HG03196 (cell line): ENCODE results near the gene MISP.

ENCODE experiments used
- ATAC-seq: cut with Tn5 transposase; IDR thresholded peaks from one replicate; pipeline ENCODE4 v1.9.1; 2021; ENCODE audit not compliant: unreplicated experiment

Gene MISP

DNA sequence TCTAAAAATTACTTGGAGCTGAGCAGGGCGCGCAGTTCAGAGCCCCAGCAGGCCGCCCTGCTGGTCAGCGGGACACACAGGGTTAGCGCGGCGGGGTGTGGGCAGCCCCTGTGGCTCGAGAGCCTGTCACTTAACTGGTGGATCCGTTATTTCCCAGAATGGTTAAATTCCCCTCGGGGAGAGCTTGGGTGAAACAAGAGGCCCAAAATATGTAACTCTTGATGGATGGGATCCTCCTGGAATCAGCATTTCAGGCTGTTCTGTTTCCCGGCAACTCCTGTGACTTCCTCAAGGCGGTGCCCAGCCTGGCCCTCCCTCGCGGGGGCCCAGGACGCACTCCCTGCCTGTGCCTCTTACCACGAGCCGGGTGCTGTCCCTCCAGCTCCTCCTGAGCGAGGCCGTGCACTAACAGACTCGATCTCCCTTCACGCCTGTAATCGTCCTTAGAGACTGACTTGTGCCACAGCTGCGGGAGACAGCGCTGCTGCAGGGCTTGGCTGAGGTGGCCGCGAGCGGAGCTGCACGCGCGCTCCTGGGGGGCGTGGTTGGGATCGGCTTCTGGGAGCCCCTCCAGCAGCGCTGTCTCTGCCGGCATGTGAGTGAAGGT is 56.0 kb downstream of the MISP start:
- no peak for ATAC-seq

- ATAC-seq: no peak
Observed at GRCh38 chr19:807627-808422, 56.9 kb downstream of the MISP start.

DNA sequence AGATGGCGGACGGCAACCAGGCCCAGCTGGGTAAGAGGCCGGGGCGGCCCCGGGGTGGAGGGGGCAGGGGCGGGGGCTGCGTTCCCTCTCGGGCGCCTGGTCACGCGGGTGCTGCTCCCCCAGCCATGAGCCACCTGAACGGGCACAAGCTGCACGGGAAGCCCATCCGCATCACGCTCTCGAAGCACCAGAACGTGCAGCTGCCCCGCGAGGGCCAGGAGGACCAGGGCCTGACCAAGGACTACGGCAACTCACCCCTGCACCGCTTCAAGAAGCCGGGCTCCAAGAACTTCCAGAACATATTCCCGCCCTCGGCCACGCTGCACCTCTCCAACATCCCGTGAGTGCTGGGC is 57.5 kb downstream of the MISP start:
- ATAC-seq: no peak

DNA sequence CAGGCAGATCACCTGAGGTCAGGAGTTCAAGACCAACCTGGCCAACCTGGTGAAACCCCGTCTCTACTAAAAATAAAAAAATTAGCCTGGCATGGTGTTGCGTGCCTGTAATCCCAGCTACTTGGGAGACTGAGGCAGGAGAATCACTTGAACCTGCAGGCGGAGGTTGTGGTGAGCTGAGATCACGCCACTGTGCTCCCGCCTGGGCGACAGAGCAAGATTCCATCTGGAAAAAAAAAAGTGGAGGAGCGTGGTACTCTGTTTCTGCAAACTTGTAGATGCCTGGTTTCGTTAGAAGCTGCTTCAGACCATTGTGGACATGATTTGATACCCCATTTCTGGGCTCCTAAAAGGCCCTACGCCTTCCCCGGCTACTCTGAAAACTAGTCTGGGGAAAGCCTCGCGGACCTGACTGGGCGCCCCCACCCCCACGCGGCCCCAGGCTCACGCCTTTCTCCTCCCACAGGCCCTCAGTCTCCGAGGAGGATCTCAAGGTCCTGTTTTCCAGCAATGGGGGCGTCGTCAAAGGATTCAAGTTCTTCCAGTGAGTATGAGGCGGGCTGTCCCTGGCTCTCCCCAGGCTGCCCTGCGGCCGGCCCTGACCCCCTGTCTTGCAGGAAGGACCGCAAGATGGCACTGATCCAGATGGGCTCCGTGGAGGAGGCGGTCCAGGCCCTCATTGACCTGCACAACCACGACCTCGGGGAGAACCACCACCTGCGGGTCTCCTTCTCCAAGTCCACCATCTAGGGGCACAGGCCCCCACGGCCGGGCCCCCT is 59.4 kb downstream of the MISP start:
- ATAC-seq: no peak

DNA sequence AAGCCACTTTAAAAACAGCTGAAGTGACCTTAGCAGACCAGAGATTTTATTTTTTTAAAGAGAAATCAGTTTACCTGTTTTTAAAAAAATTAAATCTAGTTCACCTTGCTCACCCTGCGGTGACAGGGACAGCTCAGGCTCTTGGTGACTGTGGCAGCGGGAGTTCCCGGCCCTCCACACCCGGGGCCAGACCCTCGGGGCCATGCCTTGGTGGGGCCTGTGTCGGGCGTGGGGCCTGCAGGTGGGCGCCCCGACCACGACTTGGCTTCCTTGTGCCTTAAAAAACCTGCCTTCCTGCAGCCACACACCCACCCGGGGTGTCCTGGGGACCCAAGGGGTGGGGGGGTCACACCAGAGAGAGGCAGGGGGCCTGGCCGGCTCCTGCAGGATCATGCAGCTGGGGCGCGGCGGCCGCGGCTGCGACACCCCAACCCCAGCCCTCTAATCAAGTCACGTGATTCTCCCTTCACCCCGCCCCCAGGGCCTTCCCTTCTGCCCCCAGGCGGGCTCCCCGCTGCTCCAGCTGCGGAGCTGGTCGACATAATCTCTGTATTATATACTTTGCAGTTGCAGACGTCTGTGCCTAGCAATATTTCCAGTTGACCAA is 60.1 kb downstream of the MISP start:
- no peak for ATAC-seq

DNA sequence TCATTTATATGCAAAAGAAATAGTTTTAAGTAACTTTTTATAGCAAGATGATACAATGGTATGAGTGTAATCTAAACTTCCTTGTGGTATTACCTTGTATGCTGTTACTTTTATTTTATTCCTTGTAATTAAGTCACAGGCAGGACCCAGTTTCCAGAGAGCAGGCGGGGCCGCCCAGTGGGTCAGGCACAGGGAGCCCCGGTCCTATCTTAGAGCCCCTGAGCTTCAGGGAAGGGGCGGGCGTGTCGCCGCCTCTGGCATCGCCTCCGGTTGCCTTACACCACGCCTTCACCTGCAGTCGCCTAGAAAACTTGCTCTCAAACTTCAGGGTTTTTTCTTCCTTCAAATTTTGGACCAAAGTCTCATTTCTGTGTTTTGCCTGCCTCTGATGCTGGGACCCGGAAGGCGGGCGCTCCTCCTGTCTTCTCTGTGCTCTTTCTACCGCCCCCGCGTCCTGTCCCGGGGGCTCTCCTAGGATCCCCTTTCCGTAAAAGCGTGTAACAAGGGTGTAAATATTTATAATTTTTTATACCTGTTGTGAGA is 60.7 kb downstream of the MISP start:
- no peak for ATAC-seq

DNA sequence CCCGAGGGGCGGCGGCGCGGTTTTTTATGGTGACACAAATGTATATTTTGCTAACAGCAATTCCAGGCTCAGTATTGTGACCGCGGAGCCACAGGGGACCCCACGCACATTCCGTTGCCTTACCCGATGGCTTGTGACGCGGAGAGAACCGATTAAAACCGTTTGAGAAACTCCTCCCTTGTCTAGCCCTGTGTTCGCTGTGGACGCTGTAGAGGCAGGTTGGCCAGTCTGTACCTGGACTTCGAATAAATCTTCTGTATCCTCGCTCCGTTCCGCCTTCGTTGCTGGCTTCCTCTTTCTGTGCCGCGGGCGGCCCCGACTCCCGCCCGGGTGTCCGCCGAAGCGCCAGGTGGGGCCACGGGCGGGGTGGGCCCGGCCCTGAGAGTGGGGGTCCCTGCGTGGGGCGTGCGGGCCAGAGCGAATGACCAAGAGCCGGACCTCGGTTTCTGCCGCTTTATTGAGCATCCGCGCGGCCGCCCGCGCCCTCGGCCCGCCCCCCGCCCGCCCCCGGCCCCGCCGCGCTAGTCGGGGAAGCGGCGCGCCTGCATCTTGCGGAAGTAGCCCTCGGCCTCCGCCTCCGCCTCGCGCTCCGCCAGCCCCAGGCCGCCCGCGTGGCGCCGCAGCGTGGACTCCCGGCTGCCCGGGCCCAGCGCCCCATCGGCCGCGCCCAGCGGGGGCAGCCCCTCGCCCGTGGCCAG is 61.3 kb downstream of the MISP start:
- ATAC-seq: no peak

DNA sequence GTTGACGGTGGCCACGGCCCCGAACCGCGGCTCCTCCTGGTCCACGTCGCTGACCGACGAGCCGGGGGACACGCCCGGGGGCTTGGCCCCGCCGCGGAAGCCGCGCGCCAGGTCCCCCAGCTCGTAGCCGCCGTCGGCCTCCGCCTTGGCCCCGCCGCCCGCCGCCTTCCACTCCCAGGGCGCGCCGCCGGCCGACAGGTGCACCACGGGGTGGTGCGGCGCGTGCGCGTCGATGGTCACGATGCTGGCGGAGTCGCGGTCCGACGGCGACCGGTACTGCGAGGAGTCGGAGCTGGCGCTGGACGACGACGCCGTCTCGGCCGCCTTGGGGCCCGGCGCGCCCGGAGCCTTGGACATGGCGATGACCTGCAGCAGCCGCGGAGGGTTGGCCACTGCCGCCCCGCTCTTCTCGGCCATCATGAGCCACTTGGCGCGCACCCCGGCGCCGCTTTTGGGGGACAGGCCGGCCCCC is 61.9 kb downstream of the MISP start:
- ATAC-seq: no peak

DNA sequence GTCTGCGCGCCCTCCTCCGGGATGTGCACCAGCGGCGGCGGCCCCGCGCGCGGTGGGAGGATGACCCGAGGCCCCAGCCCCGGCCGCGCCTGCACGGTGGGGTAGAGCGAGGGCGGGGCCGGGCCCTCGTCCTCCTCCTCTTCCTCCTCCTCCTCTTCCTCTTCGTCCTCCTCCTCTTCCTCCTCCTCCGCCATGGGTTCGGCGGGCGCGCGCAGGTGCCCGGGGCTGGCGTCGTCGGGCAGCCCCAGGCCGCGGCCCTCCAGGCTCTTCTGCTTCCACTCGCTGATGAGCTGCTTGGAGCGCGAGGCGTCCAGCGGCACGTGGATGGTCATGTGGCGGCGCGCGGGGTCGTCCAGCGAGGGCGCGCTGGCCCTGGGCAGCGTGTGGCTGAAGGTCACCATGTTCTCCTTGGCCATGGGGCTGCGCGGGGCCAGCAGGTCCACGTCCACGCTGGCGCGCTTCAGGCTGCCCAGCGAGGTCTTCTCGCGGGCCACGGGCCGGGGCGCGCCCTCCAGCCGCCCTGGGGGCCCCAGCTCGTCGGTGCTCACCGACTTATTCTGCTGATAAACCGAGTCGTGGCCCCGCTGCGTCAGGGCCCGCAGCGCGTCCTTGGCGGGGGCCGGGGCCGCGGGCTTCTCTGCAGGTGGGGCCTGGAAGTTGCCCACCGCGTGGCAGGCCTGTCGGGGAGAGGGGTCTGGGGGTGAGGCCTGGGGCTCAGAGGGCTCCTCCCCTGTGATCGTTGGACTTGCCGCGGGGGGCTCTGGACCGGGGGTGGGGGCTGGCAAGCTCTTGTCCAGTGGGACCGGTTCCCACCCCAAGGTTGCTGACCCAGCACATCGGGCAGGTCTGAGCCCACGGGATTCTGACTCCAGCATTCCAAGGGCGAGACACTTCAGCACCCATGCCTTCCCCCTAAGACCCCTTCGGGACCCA is 62.6 kb downstream of the MISP start:
- no peak for ATAC-seq
